Vagina (tissue), 2 donors: ENCODE data around the gene COL5A1.

Source experiments
- POLR2AphosphoS5 ChIP-seq, 2 donors: sonication (generic); formaldehyde crosslinking; IDR thresholded peaks; one replicate each; pipeline ENCODE4 v1.9.0; 2017; ENCODE audit warnings: antibody characterized with exemption in 2 of 2, mild to moderate bottlenecking in 2 of 2, low read depth in 1 of 2; ENCODE audit not compliant: insufficient read depth in 1 of 2
- TF ChIP-seq, protein P1 (sequence below), 3 experiments: fragments of 450-650 bp in 2 of 3; fragments of 200-600 bp in 1 of 3; sonication (generic) in 1 of 3; IDR thresholded peaks; one replicate each; pipeline ENCODE4 v1.5.1; 2017 to 2019; ENCODE audit warnings: antibody characterized with exemption in 3 of 3, mild to moderate bottlenecking in 2 of 3, moderate library complexity in 2 of 3

DNA sequence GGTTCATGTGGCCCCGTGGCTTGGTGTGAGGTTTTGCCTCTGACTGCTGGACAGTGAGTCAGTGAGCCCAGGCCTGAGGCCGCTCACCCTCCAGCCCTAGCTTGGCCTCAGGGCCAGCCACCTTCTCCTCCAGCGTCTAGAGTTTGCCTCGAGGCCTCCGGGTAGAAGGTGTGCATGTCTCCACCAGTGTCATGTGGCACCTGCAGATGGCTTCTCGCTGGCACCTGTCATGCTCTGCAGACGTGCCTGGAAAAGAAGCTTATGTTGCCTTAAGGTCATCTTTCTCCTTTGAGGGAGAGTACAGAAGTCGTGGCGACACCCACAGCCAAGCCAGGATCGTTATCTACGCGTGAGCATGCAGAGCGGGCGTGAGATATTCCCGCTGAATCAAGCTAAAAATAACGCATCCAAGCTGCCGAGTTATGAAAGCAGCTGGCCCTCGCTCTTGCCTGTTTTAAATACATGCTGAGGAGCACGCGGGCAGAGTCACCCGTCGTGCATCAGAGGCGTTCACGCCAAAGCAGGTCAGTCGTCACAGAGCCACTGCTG is 159.3 kb downstream of the COL5A1 start:
- TF ChIP-seq, protein P1, sequence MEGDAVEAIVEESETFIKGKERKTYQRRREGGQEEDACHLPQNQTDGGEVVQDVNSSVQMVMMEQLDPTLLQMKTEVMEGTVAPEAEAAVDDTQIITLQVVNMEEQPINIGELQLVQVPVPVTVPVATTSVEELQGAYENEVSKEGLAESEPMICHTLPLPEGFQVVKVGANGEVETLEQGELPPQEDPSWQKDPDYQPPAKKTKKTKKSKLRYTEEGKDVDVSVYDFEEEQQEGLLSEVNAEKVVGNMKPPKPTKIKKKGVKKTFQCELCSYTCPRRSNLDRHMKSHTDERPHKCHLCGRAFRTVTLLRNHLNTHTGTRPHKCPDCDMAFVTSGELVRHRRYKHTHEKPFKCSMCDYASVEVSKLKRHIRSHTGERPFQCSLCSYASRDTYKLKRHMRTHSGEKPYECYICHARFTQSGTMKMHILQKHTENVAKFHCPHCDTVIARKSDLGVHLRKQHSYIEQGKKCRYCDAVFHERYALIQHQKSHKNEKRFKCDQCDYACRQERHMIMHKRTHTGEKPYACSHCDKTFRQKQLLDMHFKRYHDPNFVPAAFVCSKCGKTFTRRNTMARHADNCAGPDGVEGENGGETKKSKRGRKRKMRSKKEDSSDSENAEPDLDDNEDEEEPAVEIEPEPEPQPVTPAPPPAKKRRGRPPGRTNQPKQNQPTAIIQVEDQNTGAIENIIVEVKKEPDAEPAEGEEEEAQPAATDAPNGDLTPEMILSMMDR (IDR thresholded peaks at IDR 0.05): no peak
- peak in 1 of 2 donors; percentile 21 for TF ChIP-seq POLR2AphosphoS5 (IDR thresholded peaks at IDR 0.05; ENCODE audit: insufficient read depth in 1 of 2, low read depth in 1 of 2)
